HG03135 (cell line): ENCODE results near the gene FAM200C.

ENCODE experiments used
- ATAC-seq: cut with Tn5 transposase; IDR thresholded peaks from one replicate; pipeline ENCODE4 v1.9.1; 2021; ENCODE audit warnings: mild to moderate bottlenecking, moderate library complexity; ENCODE audit not compliant: unreplicated experiment

The FAM200C gene

GRCh38 chr5:160369990-160370712 lies 29.7 kb downstream of the FAM200C start, which contains the start of gene C1QTNF2:
TSS of gene C1QTNF2 (minus strand) at chr5:160370626. CDS start at chr5:160355011, 15,615 bp downstream.
- no peak for ATAC-seq

GRCh38 chr5:160367885-160368284 lies 32.0 kb downstream of the FAM200C start:
- ATAC-seq = no peak

- ATAC-seq = no peak
Measured at GRCh38 chr5:160367261-160367660, 32.6 kb downstream of the FAM200C start.

GRCh38 chr5:160366230-160366629 lies 33.6 kb downstream of the FAM200C start:
- no peak for ATAC-seq

- ATAC-seq = no peak
Measured at GRCh38 chr5:160363660-160364395, 36.0 kb downstream of the FAM200C start.

- ATAC-seq = no peak
Measured at GRCh38 chr5:160363211-160363610, 36.6 kb downstream of the FAM200C start.

- no peak for ATAC-seq
Measured at GRCh38 chr5:160361624-160362228, 38.1 kb downstream of the FAM200C start.

- ATAC-seq = no peak
Measured at GRCh38 chr5:160360310-160360709, 39.5 kb downstream of the FAM200C start.

- ATAC-seq = no peak
Measured at GRCh38 chr5:160359816-160360215, 40.0 kb downstream of the FAM200C start.

- no peak for ATAC-seq
Measured at GRCh38 chr5:160359242-160359641, 40.6 kb downstream of the FAM200C start.

- no peak for ATAC-seq
Measured at GRCh38 chr5:160357861-160358411, 41.9 kb downstream of the FAM200C start.

GRCh38 chr5:160357394-160357793 lies 42.5 kb downstream of the FAM200C start:
- ATAC-seq = no peak

- no peak for ATAC-seq
Measured at GRCh38 chr5:160356550-160357347, 43.1 kb downstream of the FAM200C start.

- no peak for ATAC-seq
Measured at GRCh38 chr5:160354666-160355065, 45.2 kb downstream of the FAM200C start.

- ATAC-seq = no peak
Measured at GRCh38 chr5:160353379-160353778, 46.5 kb downstream of the FAM200C start.

GRCh38 chr5:160352308-160352707 lies 47.5 kb downstream of the FAM200C start:
- no peak for ATAC-seq

- no peak for ATAC-seq
Measured at GRCh38 chr5:160349935-160350303, 49.9 kb downstream of the FAM200C start.

GRCh38 chr5:160349249-160349934 lies 50.5 kb downstream of the FAM200C start:
- ATAC-seq = no peak

GRCh38 chr5:160348080-160348479 lies 51.8 kb downstream of the FAM200C start:
- ATAC-seq = no peak

GRCh38 chr5:160347448-160347847 lies 52.4 kb downstream of the FAM200C start:
- ATAC-seq = no peak
